ENCODE results near the gene ERCC2. TPM values are rescaled to one million over a fixed set of nuclear protein-coding genes. Genes with fewer than 3 reads are reported as not detected.
"Not testable (repeated sequence)": the region's sequence is repeated elsewhere in the genome, so short reads cannot be mapped to it uniquely, and the experiment has no call there.

ERCC2 gene
- total and polyA plus RNA-seq, 7 donors = 4.2 to 12.9 (median 9.7) TPM

- Histone ChIP-seq H3K4me1 (peaks cover 0 to 15% (median 10%) of the 10 kb centered on the region in 4 donors), H3K9me3 (no peaks in the 10 kb centered on the region), H3K27me3 (peaks cover 18 to 40% (median 21%) of the 10 kb centered on the region in 3 donors), H3K27ac (no peak overlapping the region), H3K36me3 (no peaks in the 10 kb centered on the region), H3K4me3 (no peak overlapping the region)
- no peak for DNase-seq
- TF ChIP-seq POLR2A (IDR thresholded peaks at IDR 0.05) = no peak
- no peak for TF ChIP-seq EP300 (IDR thresholded peaks at IDR 0.05)
- TF ChIP-seq, protein P1, sequence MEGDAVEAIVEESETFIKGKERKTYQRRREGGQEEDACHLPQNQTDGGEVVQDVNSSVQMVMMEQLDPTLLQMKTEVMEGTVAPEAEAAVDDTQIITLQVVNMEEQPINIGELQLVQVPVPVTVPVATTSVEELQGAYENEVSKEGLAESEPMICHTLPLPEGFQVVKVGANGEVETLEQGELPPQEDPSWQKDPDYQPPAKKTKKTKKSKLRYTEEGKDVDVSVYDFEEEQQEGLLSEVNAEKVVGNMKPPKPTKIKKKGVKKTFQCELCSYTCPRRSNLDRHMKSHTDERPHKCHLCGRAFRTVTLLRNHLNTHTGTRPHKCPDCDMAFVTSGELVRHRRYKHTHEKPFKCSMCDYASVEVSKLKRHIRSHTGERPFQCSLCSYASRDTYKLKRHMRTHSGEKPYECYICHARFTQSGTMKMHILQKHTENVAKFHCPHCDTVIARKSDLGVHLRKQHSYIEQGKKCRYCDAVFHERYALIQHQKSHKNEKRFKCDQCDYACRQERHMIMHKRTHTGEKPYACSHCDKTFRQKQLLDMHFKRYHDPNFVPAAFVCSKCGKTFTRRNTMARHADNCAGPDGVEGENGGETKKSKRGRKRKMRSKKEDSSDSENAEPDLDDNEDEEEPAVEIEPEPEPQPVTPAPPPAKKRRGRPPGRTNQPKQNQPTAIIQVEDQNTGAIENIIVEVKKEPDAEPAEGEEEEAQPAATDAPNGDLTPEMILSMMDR (IDR thresholded peaks at IDR 0.05) = no peak
- no peak for TF ChIP-seq POLR2AphosphoS5 (IDR thresholded peaks at IDR 0.05)
- intact Hi-C loops (cut with DNase I) = loop anchor here (2.0 kb wide), 2 partner anchors 89 to 323 kb away; partner anchors contain the start of gene MARK4
- WGBS, 2 donors = 75 to 85% methylated on average over 6 of the region's 6 CpGs
Measured at GRCh38 chr19:45339629-45340028, 30.7 kb downstream of the ERCC2 start.

DNA sequence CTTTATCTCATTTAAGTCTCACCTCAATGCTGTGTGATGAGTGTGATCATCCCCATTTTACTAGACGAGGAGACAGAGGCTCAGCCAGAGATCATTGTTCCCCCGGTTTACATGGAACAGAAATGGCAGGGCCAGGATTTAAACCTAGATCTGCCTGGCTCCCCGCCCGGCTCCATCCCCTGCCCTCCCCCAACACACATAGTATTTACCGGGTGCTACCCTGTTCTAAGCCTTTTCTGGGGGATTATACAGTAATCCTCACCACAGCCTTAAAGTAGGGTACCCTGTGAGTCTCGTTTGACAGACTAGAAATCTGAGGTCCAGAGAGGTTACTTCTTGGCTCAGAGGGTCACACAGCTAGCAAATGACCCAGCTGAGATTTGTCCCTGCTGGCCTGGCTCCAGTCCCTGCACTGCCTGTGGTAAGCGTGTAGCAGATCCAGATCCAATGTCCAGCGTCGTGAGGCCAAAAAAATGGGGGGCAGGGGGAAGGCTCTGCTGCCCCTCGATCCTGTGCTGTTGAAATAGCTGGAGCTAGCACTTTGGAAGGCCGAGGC, 33.6 kb downstream of the ERCC2 start:
- TF ChIP-seq, protein P1 (IDR thresholded peaks at IDR 0.05) = no peak
- no peak for TF ChIP-seq POLR2A (IDR thresholded peaks at IDR 0.05)
- TF ChIP-seq POLR2AphosphoS5 (IDR thresholded peaks at IDR 0.05) = no peak
- no peak for TF ChIP-seq EP300 (IDR thresholded peaks at IDR 0.05)
- intact Hi-C loops (cut with DNase I) = no loop called here
- Histone ChIP-seq H3K4me3 (no peak overlapping the region), H3K9me3 (no peaks in the 10 kb centered on the region), H3K36me3 (no peaks in the 10 kb centered on the region), H3K4me1 (peaks cover 0 to 15% (median 10%) of the 10 kb centered on the region in 4 donors), H3K27me3 (peaks cover 18 to 33% (median 20%) of the 10 kb centered on the region in 3 donors), H3K27ac (no peak overlapping the region)
- 55 to 69% methylated on average over 11 of the region's 11 CpGs for WGBS, 2 donors
- DNase-seq = no peak

GRCh38 chr19:45334881-45335280, 35.5 kb downstream of the ERCC2 start:
- WGBS, 2 donors = 87 to 93% methylated on average over 4 of the region's 4 CpGs
- H3K9me3 ChIP-seq; H3K36me3 ChIP-seq; H3K4me3 ChIP-seq; intact Hi-C loops (cut with DNase I); H3K27ac ChIP-seq; H3K4me1 ChIP-seq; DNase-seq: not testable (repeated sequence)
- peaks cover 2 to 14% (median 3%) of the 10 kb centered on the region in 3 donors for H3K27me3 ChIP-seq

DNA sequence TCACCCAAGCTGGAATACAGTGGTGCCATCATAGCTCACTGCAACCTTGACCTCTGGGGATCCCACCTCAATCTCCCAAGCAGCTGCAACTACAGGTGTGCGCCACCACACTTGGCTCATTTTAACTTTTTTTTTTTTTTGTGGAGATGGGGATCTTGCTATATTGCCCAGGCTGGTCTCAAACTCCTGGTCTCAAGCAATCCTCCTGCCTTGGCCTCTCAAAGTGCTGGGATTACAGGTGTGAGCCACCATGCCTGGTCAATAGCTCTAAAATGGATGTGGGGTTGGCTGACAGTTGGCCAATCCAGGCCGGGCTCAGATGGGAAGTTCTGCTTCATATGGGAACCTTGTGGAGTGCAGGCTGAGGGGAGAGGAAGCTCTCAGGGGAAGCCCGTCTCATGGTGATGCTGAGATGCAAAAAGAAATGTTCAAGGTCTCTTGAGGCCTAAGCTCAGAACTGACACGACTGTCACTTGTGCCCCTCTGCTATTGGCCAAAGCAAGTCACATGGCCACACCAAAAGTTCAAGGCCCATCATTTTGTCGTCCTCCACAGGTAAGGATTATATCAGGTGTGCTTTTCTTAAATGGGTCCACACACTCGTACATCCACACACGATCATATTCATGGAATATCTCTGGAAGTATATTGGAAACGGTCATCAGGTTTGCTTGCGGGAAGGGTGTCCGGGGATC, 36.6 kb downstream of the ERCC2 start:
- intact Hi-C loops (cut with DNase I) = no loop called here

DNA sequence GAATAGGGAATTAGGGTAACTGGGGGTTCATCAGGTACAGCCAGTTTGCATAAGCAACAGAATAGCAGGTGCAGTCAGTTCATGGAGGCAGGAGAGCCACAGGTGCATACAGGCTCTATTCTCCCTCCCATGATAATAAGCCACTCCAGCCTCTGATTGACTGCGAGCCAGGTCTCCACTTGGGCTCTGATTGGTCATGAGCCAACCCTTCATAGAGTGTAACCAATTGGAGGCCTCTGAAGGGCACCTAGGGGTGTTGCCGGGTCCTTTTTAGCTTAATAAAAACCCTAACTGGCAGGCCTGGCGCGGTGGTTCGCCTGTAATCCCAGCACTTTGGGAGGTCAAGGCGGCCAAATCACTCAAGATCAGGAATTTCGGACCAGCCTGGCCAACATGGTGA, 39.0 kb downstream of the ERCC2 start:
- no peak for DNase-seq
- intact Hi-C loops (cut with DNase I) = no loop called here
- no peak overlapping the region for H3K27ac ChIP-seq
- no peak overlapping the region for H3K4me3 ChIP-seq
- TF ChIP-seq POLR2A (IDR thresholded peaks at IDR 0.05) (no peak), EP300 (IDR thresholded peaks at IDR 0.05) (no peak), POLR2AphosphoS5 (IDR thresholded peaks at IDR 0.05) (no peak)
- TF ChIP-seq, protein P1 (IDR thresholded peaks at IDR 0.05) = no peak
- peaks cover 0 to 3% (median 1%) of the 10 kb centered on the region in 4 donors for H3K4me1 ChIP-seq
- 80 to 87% methylated on average over 7 of the region's 7 CpGs for WGBS, 2 donors
- H3K36me3 ChIP-seq = no peaks in the 10 kb centered on the region
- no peaks in the 10 kb centered on the region for H3K9me3 ChIP-seq
- no peaks in the 10 kb centered on the region for H3K27me3 ChIP-seq

More for the DNA sequence above, 36.6 kb downstream of the ERCC2 start:
- Histone ChIP-seq H3K27ac (no peak overlapping the region), H3K27me3 (peaks cover 0 to 3% (median 0%) of the 10 kb centered on the region in 3 donors), H3K9me3 (no peaks in the 10 kb centered on the region), H3K4me3 (no peak overlapping the region), H3K36me3 (no peaks in the 10 kb centered on the region), H3K4me1 (peaks cover 0 to 6% (median 2%) of the 10 kb centered on the region in 4 donors)
- 82 to 87% methylated on average over 10 of the region's 10 CpGs for WGBS, 2 donors
- DNase-seq = no peak
- TF ChIP-seq, protein P1 (IDR thresholded peaks at IDR 0.05) = no peak
